Activated CD8-positive, alpha-beta T cell treated with anti-CD3 and anti-CD28 coated beads for 36 hours (primary cell): ENCODE measurements around the gene PPP1R13L. TPM values are rescaled to one million over a fixed set of nuclear protein-coding genes. Genes with fewer than 3 reads are reported as not detected.

Experiments used
- ATAC-seq: fragments of 200-7000 bp; cut with Tn5 transposase; one replicate; pipeline ENCODE4 v1.10.0; 2021; ENCODE audit warnings: mild to moderate bottlenecking, moderate library complexity
- CTCF ChIA-PET: fragments of 350-600 bp; sonication (Branson Sonifier 250); formaldehyde crosslinking; loops from one replicate; lab custom pipeline; 2021; ENCODE audit warnings: antibody characterized with exemption; lab: Charles Lee
- POLR2A ChIA-PET: fragments of 350-600 bp; sonication (Branson Sonifier 250); formaldehyde crosslinking; loops from one replicate; lab custom pipeline; 2021; ENCODE audit warnings: antibody characterized with exemption; lab: Charles Lee
- DNase-seq: peaks from one replicate; pipeline ENCODE4 v3.0.0-alpha.2; 2020
- H3K27ac Mint-ChIP-seq: one replicate; pipeline ENCODE4 v1.8.0; 2021; ENCODE audit warnings: mild to moderate bottlenecking, mixed read lengths
- H3K27me3 Mint-ChIP-seq: one replicate; pipeline ENCODE4 v1.8.0; 2021; ENCODE audit warnings: mixed read lengths
- H3K36me3 Mint-ChIP-seq: one replicate; pipeline ENCODE4 v1.8.0; 2021; ENCODE audit warnings: low read depth, mixed read lengths
- H3K4me1 Mint-ChIP-seq: one replicate; pipeline ENCODE4 v1.8.0; 2021; ENCODE audit warnings: low read depth, mixed read lengths
- H3K4me3 Mint-ChIP-seq: one replicate; pipeline ENCODE4 v1.8.0; 2021; ENCODE audit warnings: mild to moderate bottlenecking, moderate library complexity, mixed read lengths
- H3K9me3 Mint-ChIP-seq: one replicate; pipeline ENCODE4 v1.8.0; 2021; ENCODE audit warnings: mixed read lengths
- CTCF ChIP-seq: fragments of 200-600 bp; IDR thresholded peaks from one replicate; pipeline ENCODE4 v1.8.0; 2022; ENCODE audit warnings: antibody characterized with exemption, mild to moderate bottlenecking
- intact Hi-C: fragments of 100-400 bp; cut with micrococcal nuclease; formaldehyde crosslinking; loops from one replicate; pipeline ENCODE4 v1.10.0; 2022
- total RNA-seq, 2 experiments: library from RNA; stranded (reverse); gene quantifications; one replicate each; pipeline ENCODE4 v1.2.3, GENCODE V29; 2021

Gene PPP1R13L
- total RNA-seq, 2 experiments from 2014 or later: 4.6 to 5.8 TPM

GRCh38 chr19:45405435-45406225 is 761 bp upstream of the PPP1R13L start:
- Mint-ChIP-seq H3K27ac (peak overlapping the region; percentile 88), H3K27me3 (peaks cover 26% of the 10 kb centered on the region), H3K4me1 (peaks cover 36% of the 10 kb centered on the region), H3K36me3 (peaks cover 4% of the 10 kb centered on the region), H3K4me3 (peak overlapping the region; percentile 93), H3K9me3 (no peaks in the 10 kb centered on the region)
- intact Hi-C loops: no loop called here
- ChIA-PET POLR2A (interaction anchor here (1.0 kb wide), 2 partner anchors 14 to 72 kb away, joined by 3 read pairs; no protein-coding TSS in a partner anchor), CTCF (interaction anchor here (1.4 to 2.9 kb wide), 4 partner anchors 11 to 80 kb away, joined by 6 to 11 read pairs (median 10); no protein-coding TSS in a partner anchor)
- ATAC-seq (peak; percentile 59), DNase-seq (peak; percentile 92)
- no peak for TF ChIP-seq CTCF

- H3K4me3 Mint-ChIP-seq: peak overlapping the region; percentile 93
- peak; percentile 91 for DNase-seq
- ATAC-seq: peak; percentile 44
- CTCF ChIA-PET: interaction anchor here (0.6 to 3.5 kb wide), 16 partner anchors 9 to 488 kb away, joined by 3 to 22 read pairs (median 5); no protein-coding TSS in a partner anchor
- H3K4me1 Mint-ChIP-seq: peaks cover 30% of the 10 kb centered on the region
- peaks cover 2% of the 10 kb centered on the region for H3K36me3 Mint-ChIP-seq
- peaks cover 34% of the 10 kb centered on the region for H3K27me3 Mint-ChIP-seq
- no peaks in the 10 kb centered on the region for H3K9me3 Mint-ChIP-seq
- peak; percentile 69 for TF ChIP-seq CTCF
- no peak overlapping the region for H3K27ac Mint-ChIP-seq
- POLR2A ChIA-PET: interaction anchor here (0.6 to 1.5 kb wide), 2 partner anchors 10 to 29 kb away, joined by 5 to 6 read pairs; no protein-coding TSS in a partner anchor
- intact Hi-C loops: no loop called here
Measured at GRCh38 chr19:45403781-45404556, 900 bp downstream of the PPP1R13L start.

- H3K4me3 Mint-ChIP-seq: no peak overlapping the region
- H3K27me3 Mint-ChIP-seq: peaks cover 39% of the 10 kb centered on the region
- no peak for DNase-seq
- peaks cover 2% of the 10 kb centered on the region for H3K36me3 Mint-ChIP-seq
- no peak for TF ChIP-seq CTCF
- intact Hi-C loops: no loop called here
- no peak overlapping the region for H3K27ac Mint-ChIP-seq
- no peaks in the 10 kb centered on the region for H3K9me3 Mint-ChIP-seq
- POLR2A ChIA-PET: no interaction called here
- CTCF ChIA-PET: interaction anchor here (0.8 to 3.7 kb wide), 16 partner anchors 9 to 311 kb away, joined by 3 to 32 read pairs (median 5); no protein-coding TSS in a partner anchor
- ATAC-seq: no peak
- H3K4me1 Mint-ChIP-seq: peaks cover 30% of the 10 kb centered on the region
Measured at GRCh38 chr19:45403272-45403671, 1.6 kb downstream of the PPP1R13L start.

- peak; percentile 50 for TF ChIP-seq CTCF
- ChIA-PET CTCF (interaction anchor here (0.6 to 3.7 kb wide), 22 partner anchors 9 to 310 kb away, joined by 3 to 32 read pairs (median 4); no protein-coding TSS in a partner anchor), POLR2A (interaction anchor here (0.6 to 1.1 kb wide), 3 partner anchors 11 to 76 kb away, joined by 3 to 4 read pairs (median 4); no protein-coding TSS in a partner anchor)
- peaks cover 26% of the 10 kb centered on the region for H3K4me1 Mint-ChIP-seq
- H3K4me3 Mint-ChIP-seq: no peak overlapping the region
- H3K27ac Mint-ChIP-seq: no peak overlapping the region
- DNase-seq (peak; percentile 36), ATAC-seq (no peak)
- intact Hi-C loops: no loop called here
- peaks cover 2% of the 10 kb centered on the region for H3K36me3 Mint-ChIP-seq
- H3K27me3 Mint-ChIP-seq: peaks cover 44% of the 10 kb centered on the region
- no peaks in the 10 kb centered on the region for H3K9me3 Mint-ChIP-seq
Measured at GRCh38 chr19:45402298-45403061, 2.4 kb downstream of the PPP1R13L start.
